ENCODE measurements around the gene LNX1.

Gene LNX1

DNA sequence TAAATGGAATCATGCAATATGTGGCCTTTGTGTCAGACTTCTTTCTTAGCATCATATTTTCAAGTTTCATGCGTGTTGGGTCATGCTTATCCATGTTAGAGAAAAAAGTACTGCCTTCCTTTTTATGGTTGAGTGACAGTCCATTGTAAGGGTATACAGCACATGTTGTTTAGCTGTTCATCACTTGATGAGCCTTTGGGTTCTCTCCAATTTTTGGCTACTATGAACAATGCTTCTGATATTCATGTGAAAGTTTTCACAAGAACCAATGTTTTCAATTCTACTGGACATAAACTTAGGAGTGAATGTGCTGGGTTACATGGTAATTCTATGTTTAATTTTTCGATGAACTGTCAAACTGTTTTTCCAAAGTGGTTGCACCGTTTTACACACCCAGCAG is 28.1 kb upstream of the LNX1 start:
- no peaks in the 10 kb centered on the region for H3K36me3 ChIP-seq (ENCODE audit: control insufficient read depth, insufficient read depth, low read length)
- H2BK15ac ChIP-seq (replicated peaks; ENCODE audit: low read depth): no peak overlapping the region
- H3K18ac ChIP-seq (ENCODE audit: low read length): no peak overlapping the region
- H3K27ac ChIP-seq (ENCODE audit: low read depth, low read length): no peak overlapping the region
- H3K4me2 ChIP-seq (ENCODE audit: low read length): no peak overlapping the region
- H2AK5ac ChIP-seq (ENCODE audit: low read length): no peak overlapping the region
- H3K4me3 ChIP-seq (ENCODE audit: low read length): no peak overlapping the region
- no peak overlapping the region for H3K23ac ChIP-seq (ENCODE audit: low read length)
- H3K79me2 ChIP-seq (ENCODE audit: control insufficient read depth, insufficient read depth, low read length): no peaks in the 10 kb centered on the region
- H3K79me1 ChIP-seq (ENCODE audit: low read length): no peaks in the 10 kb centered on the region
- no peak overlapping the region for H3K56ac ChIP-seq (ENCODE audit: low read length)
- no peak overlapping the region for H3K9ac ChIP-seq (ENCODE audit: low read length)
- H4K5ac ChIP-seq (ENCODE audit: low read length): no peak overlapping the region
- DNase-seq: no peak
- H3K4ac ChIP-seq (ENCODE audit: low read depth, low read length): no peak overlapping the region
- no peaks in the 10 kb centered on the region for H3K27me3 ChIP-seq (ENCODE audit: insufficient read depth, low read length, poor library complexity)
- no peaks in the 10 kb centered on the region for H3K4me1 ChIP-seq (ENCODE audit: control insufficient read depth, low read depth, low read length)
- no peak overlapping the region for H4K8ac ChIP-seq (ENCODE audit: low read depth, low read length)
- H2BK120ac ChIP-seq (ENCODE audit: low read depth, low read length): no peak overlapping the region
- no peak overlapping the region for H2BK5ac ChIP-seq (ENCODE audit: low read length)
- no CpG with 5 or more reads among the region's 3 CpGs for whole genome bisulfite sequencing (ENCODE audit: extremely low coverage, insufficient coverage, low lambda C conversion rate)

DNA sequence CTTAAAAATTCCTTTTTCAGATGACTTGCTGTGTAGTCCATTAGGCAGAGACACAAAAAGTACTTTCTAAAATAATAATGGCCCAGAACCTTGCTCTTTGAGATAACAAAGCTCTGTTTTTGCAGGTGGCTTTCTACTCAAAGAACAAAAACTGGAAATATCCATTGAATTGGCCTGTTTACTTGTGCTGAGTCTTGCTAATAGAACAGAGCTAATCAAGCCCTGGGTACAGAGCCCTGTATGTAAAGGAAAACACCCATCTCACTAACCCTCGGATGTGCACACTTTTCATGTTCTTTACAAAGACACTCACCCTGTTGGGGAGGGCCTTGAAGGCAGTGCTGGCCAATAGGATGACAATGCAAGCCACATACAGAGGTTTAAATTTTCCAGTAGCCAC is 27.0 kb upstream of the LNX1 start:
- H2BK5ac ChIP-seq (ENCODE audit: low read length): no peak overlapping the region
- no peaks in the 10 kb centered on the region for H3K36me3 ChIP-seq (ENCODE audit: control insufficient read depth, insufficient read depth, low read length)
- no peak overlapping the region for H3K56ac ChIP-seq (ENCODE audit: low read length)
- H2BK120ac ChIP-seq (ENCODE audit: low read depth, low read length): no peak overlapping the region
- no peak overlapping the region for H3K4ac ChIP-seq (ENCODE audit: low read depth, low read length)
- H3K4me2 ChIP-seq (ENCODE audit: low read length): no peak overlapping the region
- H3K4me1 ChIP-seq (ENCODE audit: control insufficient read depth, low read depth, low read length): no peaks in the 10 kb centered on the region
- no peak overlapping the region for H3K27ac ChIP-seq (ENCODE audit: low read depth, low read length)
- DNase-seq: no peak
- no peaks in the 10 kb centered on the region for H3K27me3 ChIP-seq (ENCODE audit: insufficient read depth, low read length, poor library complexity)
- H3K4me3 ChIP-seq (ENCODE audit: low read length): no peak overlapping the region
- H4K8ac ChIP-seq (ENCODE audit: low read depth, low read length): no peak overlapping the region
- H2AK5ac ChIP-seq (ENCODE audit: low read length): no peak overlapping the region
- no peak overlapping the region for H3K18ac ChIP-seq (ENCODE audit: low read length)
- H3K23ac ChIP-seq (ENCODE audit: low read length): no peak overlapping the region
- whole genome bisulfite sequencing (ENCODE audit: extremely low coverage, insufficient coverage, low lambda C conversion rate): no CpG with 5 or more reads among the region's 1 CpG
- no peak overlapping the region for H2BK15ac ChIP-seq (replicated peaks; ENCODE audit: low read depth)
- H3K9ac ChIP-seq (ENCODE audit: low read length): no peak overlapping the region
- no peaks in the 10 kb centered on the region for H3K79me2 ChIP-seq (ENCODE audit: control insufficient read depth, insufficient read depth, low read length)
- no peaks in the 10 kb centered on the region for H3K79me1 ChIP-seq (ENCODE audit: low read length)
- H4K5ac ChIP-seq (ENCODE audit: low read length): no peak overlapping the region

DNA sequence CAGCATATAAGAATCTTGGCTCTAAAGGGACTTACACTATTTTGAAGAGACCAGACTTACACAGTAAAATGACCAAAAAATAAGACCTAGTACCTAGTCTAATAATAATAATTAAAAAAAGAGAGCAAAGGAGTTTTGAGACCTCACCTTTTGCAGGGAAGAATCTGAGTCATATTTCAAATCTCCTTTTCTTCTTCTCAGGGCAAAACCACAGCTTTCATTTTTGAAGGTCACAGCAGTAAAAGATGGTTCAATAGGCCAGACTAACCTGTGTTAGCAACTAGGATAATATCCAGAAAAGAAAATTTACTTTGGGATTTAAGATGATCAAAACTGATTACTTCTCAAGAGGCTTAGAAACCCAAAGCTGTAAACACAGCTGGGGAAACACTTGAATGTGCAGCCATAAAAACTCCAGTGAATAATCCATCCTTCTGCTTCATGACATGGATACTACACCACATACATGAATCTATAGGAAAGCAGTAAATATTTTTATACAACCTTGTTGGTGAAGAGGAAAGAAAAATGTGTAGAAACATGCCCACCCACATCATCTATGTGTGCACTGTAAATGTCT is 25.9 kb upstream of the LNX1 start:
- H3K4ac ChIP-seq (ENCODE audit: low read depth, low read length): no peak overlapping the region
- no peak overlapping the region for H3K23ac ChIP-seq (ENCODE audit: low read length)
- no peak overlapping the region for H4K8ac ChIP-seq (ENCODE audit: low read depth, low read length)
- H3K56ac ChIP-seq (ENCODE audit: low read length): no peak overlapping the region
- H3K79me1 ChIP-seq (ENCODE audit: low read length): no peaks in the 10 kb centered on the region
- H3K4me3 ChIP-seq (ENCODE audit: low read length): no peak overlapping the region
- H3K9ac ChIP-seq (ENCODE audit: low read length): no peak overlapping the region
- H2BK5ac ChIP-seq (ENCODE audit: low read length): no peak overlapping the region
- H3K18ac ChIP-seq (ENCODE audit: low read length): no peak overlapping the region
- no peaks in the 10 kb centered on the region for H3K4me1 ChIP-seq (ENCODE audit: control insufficient read depth, low read depth, low read length)
- no peaks in the 10 kb centered on the region for H3K36me3 ChIP-seq (ENCODE audit: control insufficient read depth, insufficient read depth, low read length)
- H3K4me2 ChIP-seq (ENCODE audit: low read length): no peak overlapping the region
- no peaks in the 10 kb centered on the region for H3K79me2 ChIP-seq (ENCODE audit: control insufficient read depth, insufficient read depth, low read length)
- H2BK15ac ChIP-seq (replicated peaks; ENCODE audit: low read depth): no peak overlapping the region
- H3K27me3 ChIP-seq (ENCODE audit: insufficient read depth, low read length, poor library complexity): no peaks in the 10 kb centered on the region
- no peak overlapping the region for H2BK120ac ChIP-seq (ENCODE audit: low read depth, low read length)
- DNase-seq: no peak
- no peak overlapping the region for H3K27ac ChIP-seq (ENCODE audit: low read depth, low read length)
- no peak overlapping the region for H2AK5ac ChIP-seq (ENCODE audit: low read length)
- H4K5ac ChIP-seq (ENCODE audit: low read length): no peak overlapping the region

DNA sequence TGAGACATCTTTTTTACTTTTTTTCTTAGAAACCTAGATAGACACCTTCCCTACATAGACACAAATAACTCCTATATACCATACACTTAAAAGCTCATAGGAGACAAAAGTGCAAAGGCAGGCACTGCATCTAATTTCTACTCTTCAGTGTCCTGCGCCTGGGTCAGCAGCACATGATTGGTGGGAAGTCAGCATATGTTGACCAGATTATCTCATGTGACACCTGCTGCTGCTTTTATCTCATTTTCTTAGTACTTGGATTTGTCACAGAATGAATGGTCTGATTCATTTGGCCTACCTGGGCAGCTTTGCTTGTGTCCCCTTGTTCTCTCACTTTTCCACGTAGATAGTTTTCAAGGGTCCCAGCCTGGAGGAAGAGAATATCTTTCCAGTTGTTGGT is 24.9 kb upstream of the LNX1 start:
- Histone ChIP-seq H3K4me2 (ENCODE audit: low read length) (no peak overlapping the region), H3K23ac (ENCODE audit: low read length) (no peak overlapping the region), H3K18ac (ENCODE audit: low read length) (no peak overlapping the region), H2BK15ac (replicated peaks; ENCODE audit: low read depth) (no peak overlapping the region), H2BK120ac (ENCODE audit: low read depth, low read length) (no peak overlapping the region), H2AK5ac (ENCODE audit: low read length) (no peak overlapping the region), H3K79me1 (ENCODE audit: low read length) (no peaks in the 10 kb centered on the region), H3K79me2 (ENCODE audit: control insufficient read depth, insufficient read depth, low read length) (no peaks in the 10 kb centered on the region), H3K27ac (ENCODE audit: low read depth, low read length) (no peak overlapping the region), H3K4me1 (ENCODE audit: control insufficient read depth, low read depth, low read length) (no peaks in the 10 kb centered on the region), H3K56ac (ENCODE audit: low read length) (no peak overlapping the region), H4K8ac (ENCODE audit: low read depth, low read length) (no peak overlapping the region), H3K4ac (ENCODE audit: low read depth, low read length) (no peak overlapping the region), H2BK5ac (ENCODE audit: low read length) (no peak overlapping the region), H4K5ac (ENCODE audit: low read length) (no peak overlapping the region), H3K4me3 (ENCODE audit: low read length) (no peak overlapping the region), H3K27me3 (ENCODE audit: insufficient read depth, low read length, poor library complexity) (no peaks in the 10 kb centered on the region), H3K36me3 (ENCODE audit: control insufficient read depth, insufficient read depth, low read length) (no peaks in the 10 kb centered on the region), H3K9ac (ENCODE audit: low read length) (no peak overlapping the region)
- DNase-seq: no peak
- no CpG with 5 or more reads among the region's 2 CpGs for WGBS (ENCODE audit: extremely low coverage, insufficient coverage, low lambda C conversion rate)

DNA sequence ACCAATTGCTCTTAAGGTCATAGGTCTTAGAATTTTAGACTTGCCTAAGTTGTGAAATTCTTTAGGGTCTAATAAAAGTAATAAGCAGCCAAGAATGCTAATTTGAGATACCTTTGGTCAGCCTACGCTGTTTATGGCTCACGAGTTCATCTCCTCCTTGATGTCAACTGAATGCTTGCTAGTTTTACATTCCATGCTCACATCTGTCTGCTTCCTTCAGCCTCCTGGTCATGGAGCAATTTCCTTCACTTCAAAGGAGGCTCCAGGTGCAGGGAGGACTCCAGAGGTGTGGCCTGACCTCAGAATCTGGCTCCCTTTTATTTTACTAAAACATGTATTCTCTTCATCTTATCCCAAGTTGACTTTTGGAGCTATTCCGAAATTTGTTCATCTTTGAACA is 23.3 kb upstream of the LNX1 start:
- no peak overlapping the region for H3K9ac ChIP-seq (ENCODE audit: low read length)
- no peaks in the 10 kb centered on the region for H3K27me3 ChIP-seq (ENCODE audit: insufficient read depth, low read length, poor library complexity)
- no peak overlapping the region for H3K4me2 ChIP-seq (ENCODE audit: low read length)
- no peaks in the 10 kb centered on the region for H3K4me1 ChIP-seq (ENCODE audit: control insufficient read depth, low read depth, low read length)
- H2BK120ac ChIP-seq (ENCODE audit: low read depth, low read length): no peak overlapping the region
- H3K56ac ChIP-seq (ENCODE audit: low read length): no peak overlapping the region
- no peaks in the 10 kb centered on the region for H3K79me2 ChIP-seq (ENCODE audit: control insufficient read depth, insufficient read depth, low read length)
- no peak overlapping the region for H3K23ac ChIP-seq (ENCODE audit: low read length)
- WGBS (ENCODE audit: extremely low coverage, insufficient coverage, low lambda C conversion rate): no CpG with 5 or more reads among the region's 3 CpGs
- H3K18ac ChIP-seq (ENCODE audit: low read length): no peak overlapping the region
- H3K79me1 ChIP-seq (ENCODE audit: low read length): no peaks in the 10 kb centered on the region
- no peaks in the 10 kb centered on the region for H3K36me3 ChIP-seq (ENCODE audit: control insufficient read depth, insufficient read depth, low read length)
- H3K4ac ChIP-seq (ENCODE audit: low read depth, low read length): no peak overlapping the region
- no peak overlapping the region for H3K27ac ChIP-seq (ENCODE audit: low read depth, low read length)
- H4K8ac ChIP-seq (ENCODE audit: low read depth, low read length): no peak overlapping the region
- no peak overlapping the region for H2BK5ac ChIP-seq (ENCODE audit: low read length)
- H3K4me3 ChIP-seq (ENCODE audit: low read length): no peak overlapping the region
- H2AK5ac ChIP-seq (ENCODE audit: low read length): no peak overlapping the region
- no peak overlapping the region for H2BK15ac ChIP-seq (replicated peaks; ENCODE audit: low read depth)
- H4K5ac ChIP-seq (ENCODE audit: low read length): no peak overlapping the region
- no peak for DNase-seq

DNA sequence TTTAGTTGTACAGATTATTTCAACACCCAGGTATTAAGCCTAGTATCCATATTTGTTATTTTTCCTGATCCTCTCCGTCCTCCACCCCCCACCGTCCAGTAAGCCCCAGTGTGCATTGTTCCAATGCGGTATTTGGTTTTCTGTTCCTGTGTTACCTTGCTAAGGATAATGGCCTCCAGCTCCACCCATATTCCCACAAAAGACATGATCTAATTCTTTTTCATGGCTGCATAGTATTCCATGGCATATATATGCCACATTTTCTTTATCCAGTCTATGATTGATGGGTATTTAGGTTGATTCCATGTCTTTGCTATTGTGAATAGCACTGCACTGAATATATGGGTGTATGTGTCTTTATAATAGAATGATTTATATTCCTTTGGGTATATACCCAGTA is 22.1 kb upstream of the LNX1 start:
- Histone ChIP-seq H3K27ac (ENCODE audit: low read depth, low read length) (no peak overlapping the region), H3K56ac (ENCODE audit: low read length) (no peak overlapping the region), H3K36me3 (ENCODE audit: control insufficient read depth, insufficient read depth, low read length) (no peaks in the 10 kb centered on the region), H3K18ac (ENCODE audit: low read length) (no peak overlapping the region), H4K5ac (ENCODE audit: low read length) (no peak overlapping the region), H3K4me1 (ENCODE audit: control insufficient read depth, low read depth, low read length) (no peaks in the 10 kb centered on the region), H2BK15ac (replicated peaks; ENCODE audit: low read depth) (no peak overlapping the region), H3K79me2 (ENCODE audit: control insufficient read depth, insufficient read depth, low read length) (no peaks in the 10 kb centered on the region), H3K4me3 (ENCODE audit: low read length) (no peak overlapping the region), H2BK5ac (ENCODE audit: low read length) (no peak overlapping the region), H3K9ac (ENCODE audit: low read length) (no peak overlapping the region), H3K4me2 (ENCODE audit: low read length) (no peak overlapping the region), H3K23ac (ENCODE audit: low read length) (no peak overlapping the region), H4K8ac (ENCODE audit: low read depth, low read length) (no peak overlapping the region), H3K4ac (ENCODE audit: low read depth, low read length) (no peak overlapping the region), H3K79me1 (ENCODE audit: low read length) (no peaks in the 10 kb centered on the region), H2BK120ac (ENCODE audit: low read depth, low read length) (no peak overlapping the region), H3K27me3 (ENCODE audit: insufficient read depth, low read length, poor library complexity) (no peaks in the 10 kb centered on the region), H2AK5ac (ENCODE audit: low read length) (no peak overlapping the region)
- no peak for DNase-seq
- WGBS (ENCODE audit: extremely low coverage, insufficient coverage, low lambda C conversion rate): no CpG with 5 or more reads among the region's 3 CpGs
